Fibroblast of villous mesenchyme (primary cell): ENCODE results near the gene SOD3. TPM values are rescaled to one million over a fixed set of nuclear protein-coding genes. Genes with fewer than 3 reads are reported as not detected.
A peak's percentile ranks its signal among the peaks of the same experiment; 100 is the strongest.

ENCODE experiments used
- DNase-seq: peaks from one replicate; pipeline ENCODE4 v3.0.0-alpha.2; 2010; ENCODE audit warnings: low read depth
- H3K4me3 ChIP-seq: 2 replicates; pipeline ENCODE4 v1.5.1; 2011; ENCODE audit warnings: low read depth, mild to moderate bottlenecking, low read length
- total RNA-seq: library from RNA; depleted of rRNA; stranded (reverse); fragments of >200 nt; gene quantifications from 2 replicates; pipeline ENCODE4 v1.2.3, GENCODE V29; 2012
- TF ChIP-seq, protein P1 (sequence below): IDR thresholded peaks from 2 replicates; pipeline ENCODE4 v1.5.1; 2012; ENCODE audit warnings: low read depth, mild to moderate bottlenecking, low read length; ENCODE audit not compliant: insufficient read depth

The SOD3 gene
- total RNA-seq, 1 donor, result 14.2 TPM

DNA sequence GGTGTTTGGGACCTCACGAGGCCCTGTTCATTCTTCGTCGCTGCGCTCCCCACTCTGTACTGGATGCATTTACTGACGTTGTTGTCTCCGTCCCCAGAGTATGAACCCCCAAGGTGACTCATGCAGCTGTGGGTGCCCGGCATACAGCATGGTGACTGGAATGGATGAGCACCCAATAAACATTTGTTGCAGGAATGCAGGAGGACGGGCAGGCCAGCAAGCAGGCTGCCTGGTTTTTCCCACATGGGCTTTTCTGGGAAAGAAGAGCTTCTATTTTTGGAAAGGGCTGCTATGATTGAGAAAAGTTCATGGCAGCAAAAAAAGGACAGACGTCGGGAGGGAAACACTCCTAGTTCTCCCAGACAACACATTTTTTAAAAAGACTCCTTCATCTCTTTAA lies 893 bp upstream of the SOD3 start:
- TF ChIP-seq, protein P1, sequence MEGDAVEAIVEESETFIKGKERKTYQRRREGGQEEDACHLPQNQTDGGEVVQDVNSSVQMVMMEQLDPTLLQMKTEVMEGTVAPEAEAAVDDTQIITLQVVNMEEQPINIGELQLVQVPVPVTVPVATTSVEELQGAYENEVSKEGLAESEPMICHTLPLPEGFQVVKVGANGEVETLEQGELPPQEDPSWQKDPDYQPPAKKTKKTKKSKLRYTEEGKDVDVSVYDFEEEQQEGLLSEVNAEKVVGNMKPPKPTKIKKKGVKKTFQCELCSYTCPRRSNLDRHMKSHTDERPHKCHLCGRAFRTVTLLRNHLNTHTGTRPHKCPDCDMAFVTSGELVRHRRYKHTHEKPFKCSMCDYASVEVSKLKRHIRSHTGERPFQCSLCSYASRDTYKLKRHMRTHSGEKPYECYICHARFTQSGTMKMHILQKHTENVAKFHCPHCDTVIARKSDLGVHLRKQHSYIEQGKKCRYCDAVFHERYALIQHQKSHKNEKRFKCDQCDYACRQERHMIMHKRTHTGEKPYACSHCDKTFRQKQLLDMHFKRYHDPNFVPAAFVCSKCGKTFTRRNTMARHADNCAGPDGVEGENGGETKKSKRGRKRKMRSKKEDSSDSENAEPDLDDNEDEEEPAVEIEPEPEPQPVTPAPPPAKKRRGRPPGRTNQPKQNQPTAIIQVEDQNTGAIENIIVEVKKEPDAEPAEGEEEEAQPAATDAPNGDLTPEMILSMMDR, result no peak
- DNase-seq, result peak; percentile 87
- no peak overlapping the region for H3K4me3 ChIP-seq

DNA sequence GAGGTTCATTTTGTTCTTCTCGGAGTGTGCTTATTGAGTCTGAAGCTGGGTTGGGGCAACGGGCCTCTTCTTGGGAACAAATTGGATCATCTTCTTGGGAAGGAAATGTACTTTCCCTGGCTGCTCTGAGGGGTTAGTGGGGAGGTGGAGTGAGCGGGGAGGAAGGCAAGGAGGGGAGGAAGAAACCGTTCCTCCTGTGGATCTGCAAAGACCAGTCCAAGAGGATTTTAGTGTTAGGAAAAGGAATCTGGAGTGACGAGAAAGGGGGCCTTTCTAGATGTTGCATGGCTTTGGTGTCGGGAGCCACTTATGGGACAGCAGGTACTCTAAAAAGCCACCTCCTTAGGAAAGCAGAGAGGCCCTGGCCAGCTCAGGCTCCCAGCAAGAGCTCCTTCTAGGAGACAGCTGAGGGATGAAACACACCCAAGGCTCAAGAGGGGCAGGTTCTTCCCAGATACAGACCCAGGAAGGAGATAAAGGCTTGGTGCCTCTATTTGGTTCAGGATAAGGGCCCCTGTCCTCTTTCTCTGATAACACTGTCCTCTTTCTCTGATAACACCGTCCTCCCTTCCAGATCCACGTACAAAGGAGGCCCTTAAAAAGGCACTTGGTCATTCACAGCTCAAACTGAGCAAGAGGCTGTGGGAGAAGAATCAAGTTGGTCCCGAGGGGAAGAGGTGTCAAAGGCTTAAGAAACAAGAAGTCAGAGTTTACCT lies 451 bp downstream of the SOD3 start:
- H3K4me3 ChIP-seq, result peak overlapping the region; percentile 42
- DNase-seq, result no peak
- TF ChIP-seq, protein P1, result no peak

DNA sequence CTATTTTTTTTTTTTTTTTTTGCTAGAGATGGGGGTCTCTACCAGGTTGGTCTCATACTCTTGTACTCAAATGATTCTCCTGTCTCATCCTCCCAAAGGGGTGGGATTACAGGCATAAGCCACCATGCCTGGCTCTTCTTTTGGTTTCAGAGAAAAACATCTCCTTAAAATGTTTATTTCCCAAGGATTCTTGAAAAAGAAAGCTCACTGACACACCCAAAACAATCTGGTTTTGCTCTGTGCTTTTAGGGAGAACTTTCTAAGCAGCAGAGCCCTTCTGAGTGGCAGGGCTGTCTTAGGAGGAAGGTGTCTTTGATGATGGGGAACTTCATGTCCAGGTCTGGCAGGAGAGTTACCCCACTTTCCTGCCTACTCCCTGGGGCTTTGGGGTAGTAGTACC lies 1.2 kb downstream of the SOD3 start:
- no peak overlapping the region for H3K4me3 ChIP-seq
- no peak for DNase-seq
- TF ChIP-seq, protein P1, result no peak

DNA sequence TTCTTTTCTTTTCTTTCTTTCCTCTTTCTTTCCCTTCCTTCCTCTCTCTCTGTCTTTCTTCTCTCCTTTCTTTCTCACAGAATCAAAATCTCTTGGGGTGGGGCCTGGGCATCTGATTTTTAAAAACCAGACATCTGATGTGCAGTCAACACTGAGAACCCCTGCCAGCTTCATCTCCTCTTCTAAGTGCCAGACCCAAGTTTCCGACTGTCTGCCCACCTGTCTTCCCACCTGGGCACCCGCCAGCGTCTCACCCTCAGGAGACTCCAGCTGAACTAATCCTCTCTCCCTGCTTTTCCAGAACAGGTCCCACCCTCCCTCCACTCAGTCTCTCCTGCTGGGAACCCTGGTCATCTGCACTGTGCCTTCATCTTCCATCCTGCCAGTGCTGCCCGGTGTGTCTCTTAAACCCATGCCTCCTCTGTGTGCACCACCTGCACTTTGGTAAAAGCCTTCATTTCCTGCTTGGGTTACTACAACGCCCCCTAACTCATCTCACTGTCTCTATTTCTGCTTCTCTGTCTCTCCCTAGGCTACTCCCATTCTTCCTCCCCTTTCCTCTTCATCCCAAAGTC lies 2.8 kb downstream of the SOD3 start:
- H3K4me3 ChIP-seq, result no peak overlapping the region
- no peak for DNase-seq
- TF ChIP-seq, protein P1, result no peak

DNA sequence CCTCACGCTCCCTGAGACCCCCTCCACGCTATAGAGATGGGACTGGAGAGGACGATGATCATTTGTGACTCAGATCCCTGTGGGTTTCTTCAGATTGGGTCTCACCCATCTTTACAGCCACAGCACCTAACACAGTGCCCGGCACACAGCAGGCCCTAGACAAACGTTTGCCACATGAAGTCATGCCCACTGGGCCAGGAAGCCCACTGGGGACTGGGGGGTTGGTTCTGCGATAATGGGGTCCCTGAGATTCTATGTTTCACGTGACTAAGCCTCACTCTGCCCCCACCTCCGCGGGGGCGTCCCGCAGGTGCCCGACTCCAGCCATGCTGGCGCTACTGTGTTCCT lies 3.8 kb downstream of the SOD3 start:
- no peak for DNase-seq
- H3K4me3 ChIP-seq, result no peak overlapping the region
- TF ChIP-seq, protein P1, result no peak

DNA sequence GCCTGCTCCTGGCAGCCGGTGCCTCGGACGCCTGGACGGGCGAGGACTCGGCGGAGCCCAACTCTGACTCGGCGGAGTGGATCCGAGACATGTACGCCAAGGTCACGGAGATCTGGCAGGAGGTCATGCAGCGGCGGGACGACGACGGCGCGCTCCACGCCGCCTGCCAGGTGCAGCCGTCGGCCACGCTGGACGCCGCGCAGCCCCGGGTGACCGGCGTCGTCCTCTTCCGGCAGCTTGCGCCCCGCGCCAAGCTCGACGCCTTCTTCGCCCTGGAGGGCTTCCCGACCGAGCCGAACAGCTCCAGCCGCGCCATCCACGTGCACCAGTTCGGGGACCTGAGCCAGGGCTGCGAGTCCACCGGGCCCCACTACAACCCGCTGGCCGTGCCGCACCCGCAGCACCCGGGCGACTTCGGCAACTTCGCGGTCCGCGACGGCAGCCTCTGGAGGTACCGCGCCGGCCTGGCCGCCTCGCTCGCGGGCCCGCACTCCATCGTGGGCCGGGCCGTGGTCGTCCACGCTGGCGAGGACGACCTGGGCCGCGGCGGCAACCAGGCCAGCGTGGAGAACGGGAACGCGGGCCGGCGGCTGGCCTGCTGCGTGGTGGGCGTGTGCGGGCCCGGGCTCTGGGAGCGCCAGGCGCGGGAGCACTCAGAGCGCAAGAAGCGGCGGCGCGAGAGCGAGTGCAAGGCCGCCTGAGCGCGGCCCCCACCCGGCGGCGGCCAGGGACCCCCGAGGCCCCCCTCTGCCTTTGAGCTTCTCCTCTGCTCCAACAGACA lies 4.4 kb downstream of the SOD3 start:
- TF ChIP-seq, protein P1, result no peak
- no peak overlapping the region for H3K4me3 ChIP-seq
- DNase-seq, result no peak
